Astrocyte of the cerebellum (primary cell): ENCODE data around the gene CBR1.
"Not testable (repeated sequence)": the region's sequence is repeated elsewhere in the genome, so short reads cannot be mapped to it uniquely, and the experiment has no call there.

ENCODE experiments used
- DNase-seq: peaks from one replicate; pipeline ENCODE4 v3.0.0-alpha.2; 2011; ENCODE audit warnings: low read depth
- H3K4me3 ChIP-seq: 2 replicates; pipeline ENCODE4 v1.5.1; 2011; ENCODE audit warnings: mild to moderate bottlenecking, low read depth, low read length, moderate library complexity
- in situ Hi-C: cut with HindIII; loops from 2 replicates; pipeline ENCODE4 v1.10.0; 2017; ENCODE audit warnings: low sequenced_read_pairs
- TF ChIP-seq, protein P1 (sequence below): IDR thresholded peaks from 2 replicates; pipeline ENCODE4 v1.5.1; 2012; ENCODE audit warnings: low read length, low read depth, moderate library complexity, mild to moderate bottlenecking; ENCODE audit errors: missing control alignments

Gene CBR1

DNA sequence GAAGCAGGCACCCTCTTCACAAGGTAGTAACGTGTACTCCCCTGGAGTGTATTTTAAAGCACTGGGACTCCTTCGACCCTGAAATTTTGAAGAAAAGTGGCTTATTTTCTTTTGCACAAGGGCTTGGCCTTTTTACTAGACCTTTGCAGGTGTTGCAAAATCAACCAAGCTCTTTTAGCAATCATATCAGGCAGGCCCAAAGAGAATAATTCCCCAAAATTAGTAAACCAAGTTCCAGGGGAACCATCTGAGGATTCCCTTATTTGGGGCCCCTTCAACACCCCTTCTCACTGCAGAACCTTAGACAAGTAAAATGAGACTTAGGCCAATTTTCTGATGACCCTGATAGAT lies 28.3 kb downstream of the CBR1 start:
- in situ Hi-C loops = no loop called here
- DNase-seq = no peak

DNA sequence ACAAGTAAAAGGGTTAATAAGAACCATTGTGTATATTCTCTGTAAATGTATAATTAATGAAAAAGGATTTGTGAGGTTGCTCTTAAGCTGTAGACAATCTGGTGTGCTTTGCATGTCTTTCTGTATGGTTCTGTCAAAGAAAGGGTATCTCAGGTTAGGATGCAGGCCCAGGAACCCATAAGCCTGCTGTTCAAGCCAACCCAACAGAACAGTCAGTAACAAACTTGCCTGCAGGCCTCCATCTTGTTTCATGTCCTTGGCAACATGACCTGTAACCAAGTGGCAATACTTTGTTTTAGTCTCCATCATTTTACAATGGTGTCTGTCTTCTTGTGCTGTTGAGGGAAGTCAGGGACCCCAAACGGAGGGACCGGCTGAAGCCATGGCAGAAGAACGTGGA lies 29.2 kb downstream of the CBR1 start:
- H3K4me3 ChIP-seq = no peak overlapping the region
- TF ChIP-seq, protein P1, sequence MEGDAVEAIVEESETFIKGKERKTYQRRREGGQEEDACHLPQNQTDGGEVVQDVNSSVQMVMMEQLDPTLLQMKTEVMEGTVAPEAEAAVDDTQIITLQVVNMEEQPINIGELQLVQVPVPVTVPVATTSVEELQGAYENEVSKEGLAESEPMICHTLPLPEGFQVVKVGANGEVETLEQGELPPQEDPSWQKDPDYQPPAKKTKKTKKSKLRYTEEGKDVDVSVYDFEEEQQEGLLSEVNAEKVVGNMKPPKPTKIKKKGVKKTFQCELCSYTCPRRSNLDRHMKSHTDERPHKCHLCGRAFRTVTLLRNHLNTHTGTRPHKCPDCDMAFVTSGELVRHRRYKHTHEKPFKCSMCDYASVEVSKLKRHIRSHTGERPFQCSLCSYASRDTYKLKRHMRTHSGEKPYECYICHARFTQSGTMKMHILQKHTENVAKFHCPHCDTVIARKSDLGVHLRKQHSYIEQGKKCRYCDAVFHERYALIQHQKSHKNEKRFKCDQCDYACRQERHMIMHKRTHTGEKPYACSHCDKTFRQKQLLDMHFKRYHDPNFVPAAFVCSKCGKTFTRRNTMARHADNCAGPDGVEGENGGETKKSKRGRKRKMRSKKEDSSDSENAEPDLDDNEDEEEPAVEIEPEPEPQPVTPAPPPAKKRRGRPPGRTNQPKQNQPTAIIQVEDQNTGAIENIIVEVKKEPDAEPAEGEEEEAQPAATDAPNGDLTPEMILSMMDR = no peak
- DNase-seq = no peak
- in situ Hi-C loops = no loop called here

More for the DNA sequence above, 28.3 kb downstream of the CBR1 start:
- no peak overlapping the region for H3K4me3 ChIP-seq
- TF ChIP-seq, protein P1 = no peak

DNA sequence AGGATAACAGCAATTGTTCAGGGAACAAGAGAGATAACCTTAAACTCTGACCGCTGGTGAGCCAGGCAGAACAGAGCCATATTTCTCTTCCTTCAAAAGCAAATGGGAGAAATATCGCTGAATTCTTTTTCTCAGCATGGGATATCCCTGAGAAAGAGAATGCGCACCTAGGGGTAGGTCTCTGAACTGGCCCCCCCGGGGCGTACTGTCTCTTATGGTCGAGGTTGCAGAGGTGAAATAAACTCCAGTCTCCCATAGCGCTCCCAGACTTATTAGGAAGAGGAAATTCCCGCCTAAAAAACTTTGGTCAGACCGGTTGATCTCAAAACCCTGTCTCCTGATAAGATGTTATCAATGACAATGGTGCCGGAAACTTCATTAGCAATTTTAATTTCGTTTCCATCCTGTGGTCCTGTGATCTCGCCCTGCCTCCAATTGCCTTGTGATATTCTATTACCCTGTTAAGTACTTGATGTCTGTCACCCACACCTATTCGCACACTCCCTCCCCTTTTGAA lies 29.9 kb downstream of the CBR1 start:
- DNase-seq, in situ Hi-C loops, H3K4me3 ChIP-seq: not testable (repeated sequence)

- DNase-seq = no peak
- TF ChIP-seq, protein P1 = no peak
- in situ Hi-C loops = no loop called here
- H3K4me3 ChIP-seq = no peak overlapping the region
Observed at GRCh38 chr21:36100971-36101641, 31.3 kb downstream of the CBR1 start.

GRCh38 chr21:36103434-36103833 lies 33.6 kb downstream of the CBR1 start:
- TF ChIP-seq, protein P1 = no peak
- H3K4me3 ChIP-seq = no peak overlapping the region
- no peak for DNase-seq
- in situ Hi-C loops = no loop called here

GRCh38 chr21:36104317-36105300 lies 34.8 kb downstream of the CBR1 start:
- TF ChIP-seq, protein P1 = peak; percentile 62
- in situ Hi-C loops = no loop called here
- H3K4me3 ChIP-seq = peak overlapping the region; percentile 10
- DNase-seq = peak; percentile 26
